Suprapubic skin (tissue), 3 donors: ENCODE results near the gene CNN2.

Experiments
- POLR2A ChIP-seq, 2 donors: fragments of 450-650 bp; IDR thresholded peaks; one replicate each; pipeline ENCODE4 v1.6.1; 2017; ENCODE audit warnings: antibody characterized with exemption in 2 of 2, mild to moderate bottlenecking in 2 of 2, moderate library complexity in 2 of 2
- TF ChIP-seq, protein P1 (sequence below), 2 donors: fragments of 200-600 bp in 1 of 2; fragments of 450-650 bp in 1 of 2; sonication (generic) in 1 of 2; IDR thresholded peaks; one replicate each; pipeline ENCODE4 v1.5.1; 2016 to 2019; ENCODE audit warnings: antibody characterized with exemption in 2 of 2, mild to moderate bottlenecking in 1 of 2, moderate library complexity in 1 of 2

DNA sequence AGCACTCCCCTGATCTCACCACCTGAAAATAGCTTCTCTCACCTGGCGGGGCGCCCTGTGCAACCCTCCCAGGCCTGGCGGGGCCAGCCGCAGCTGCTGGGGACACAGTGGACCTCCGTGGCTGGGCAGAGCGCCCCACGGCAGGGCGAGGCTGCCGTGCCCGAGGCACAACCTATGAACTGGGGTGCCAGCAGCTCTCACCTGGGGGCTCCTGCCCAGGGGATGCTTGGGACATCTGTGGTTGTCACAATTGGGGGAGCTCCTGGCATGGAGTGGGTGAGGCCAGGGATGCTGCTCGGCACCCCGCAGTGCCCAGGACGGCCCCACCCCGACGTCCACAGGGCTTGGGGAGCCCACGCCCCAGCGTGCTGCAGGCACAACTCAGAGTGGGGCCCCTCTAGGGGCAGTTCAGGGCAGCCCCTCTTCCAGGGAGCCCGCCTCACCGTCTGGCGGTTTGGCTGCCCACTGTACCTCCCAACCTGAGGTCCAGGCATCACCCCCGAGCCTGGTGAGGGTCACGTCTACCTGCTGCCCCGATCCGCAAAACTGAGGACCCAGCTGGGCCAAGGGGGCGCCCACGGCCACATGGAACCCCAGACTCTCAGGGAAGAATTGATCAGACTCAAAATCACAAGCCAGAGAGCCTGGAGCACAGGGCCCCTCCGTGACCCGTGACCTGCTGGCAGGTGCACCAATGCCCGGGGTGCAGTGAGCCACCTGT, 11.2 kb upstream of the CNN2 start:
- TF ChIP-seq, protein P1, sequence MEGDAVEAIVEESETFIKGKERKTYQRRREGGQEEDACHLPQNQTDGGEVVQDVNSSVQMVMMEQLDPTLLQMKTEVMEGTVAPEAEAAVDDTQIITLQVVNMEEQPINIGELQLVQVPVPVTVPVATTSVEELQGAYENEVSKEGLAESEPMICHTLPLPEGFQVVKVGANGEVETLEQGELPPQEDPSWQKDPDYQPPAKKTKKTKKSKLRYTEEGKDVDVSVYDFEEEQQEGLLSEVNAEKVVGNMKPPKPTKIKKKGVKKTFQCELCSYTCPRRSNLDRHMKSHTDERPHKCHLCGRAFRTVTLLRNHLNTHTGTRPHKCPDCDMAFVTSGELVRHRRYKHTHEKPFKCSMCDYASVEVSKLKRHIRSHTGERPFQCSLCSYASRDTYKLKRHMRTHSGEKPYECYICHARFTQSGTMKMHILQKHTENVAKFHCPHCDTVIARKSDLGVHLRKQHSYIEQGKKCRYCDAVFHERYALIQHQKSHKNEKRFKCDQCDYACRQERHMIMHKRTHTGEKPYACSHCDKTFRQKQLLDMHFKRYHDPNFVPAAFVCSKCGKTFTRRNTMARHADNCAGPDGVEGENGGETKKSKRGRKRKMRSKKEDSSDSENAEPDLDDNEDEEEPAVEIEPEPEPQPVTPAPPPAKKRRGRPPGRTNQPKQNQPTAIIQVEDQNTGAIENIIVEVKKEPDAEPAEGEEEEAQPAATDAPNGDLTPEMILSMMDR (IDR thresholded peaks at IDR 0.05) = no peak
- TF ChIP-seq POLR2A (IDR thresholded peaks at IDR 0.05) = no peak
